Measurements from ENCODE around the gene S100A5.

GRCh38 chr1:153532769-153533599, 7.8 kb downstream of the S100A5 start:
- peak; percentile 83 for TF ChIP-seq CTCF (conservative IDR thresholded peaks at IDR 0.05; ENCODE audit: low read length)
- no peak for TF ChIP-seq EZH2phosphoT487 (IDR thresholded peaks at IDR 0.05; ENCODE audit: borderline replicate concordance)
